HepG2 (cell line): ENCODE data around the gene MCF2L. TPM values are rescaled to one million over a fixed set of nuclear protein-coding genes. Genes with fewer than 3 reads are reported as not detected.

Experiments
- AKAP8 ChIP-seq: sonication (generic); formaldehyde crosslinking; IDR thresholded peaks from 2 replicates; pipeline ENCODE4 v1.5.1; 2020; ENCODE audit warnings: mild to moderate bottlenecking, missing genetic modification reagents
- CAMTA2 ChIP-seq: sonication (generic); formaldehyde crosslinking; IDR thresholded peaks from 2 replicates; pipeline ENCODE4 v1.4.0; 2020; ENCODE audit warnings: mild to moderate bottlenecking, missing genetic modification reagents, borderline replicate concordance
- DNMT3B ChIP-seq: conservative IDR thresholded peaks from 2 replicates; pipeline ENCODE4 v1.6.1; 2016; ENCODE audit warnings: missing biosample characterization, control low read depth
- HCFC1 ChIP-seq: fragments of 150-350 bp; IDR thresholded peaks from 2 replicates; pipeline ENCODE4 v1.6.1; 2014; ENCODE audit warnings: low read depth, low read length
- NBN ChIP-seq: fragments of 450-650 bp; conservative IDR thresholded peaks from 2 replicates; pipeline ENCODE4 v1.6.1; 2017
- POLR2AphosphoS5 ChIP-seq: IDR thresholded peaks from 2 replicates; pipeline ENCODE4 v1.6.1; 2012; ENCODE audit warnings: low read depth, low read length
- RBFOX2 ChIP-seq: fragments of 200-400 bp; formaldehyde crosslinking; IDR thresholded peaks from 2 replicates; pipeline ENCODE4 v1.6.1; 2017; ENCODE audit warnings: low read depth, mild to moderate bottlenecking, low read length
- SRSF4 ChIP-seq: fragments of 200-400 bp; formaldehyde crosslinking; IDR thresholded peaks from one replicate; pipeline ENCODE4 v1.6.1; 2018; ENCODE audit warnings: mild to moderate bottlenecking, low read depth, low read length, moderate library complexity; ENCODE audit not compliant: poor library complexity, severe bottlenecking
- TBX3 ChIP-seq: fragments of 450-650 bp; IDR thresholded peaks from 2 replicates; pipeline ENCODE4 v1.6.1; 2017; ENCODE audit warnings: antibody characterized with exemption, mild to moderate bottlenecking, inconsistent platforms, borderline replicate concordance
- ZFP41 ChIP-seq: sonication (generic); formaldehyde crosslinking; IDR thresholded peaks from 2 replicates; pipeline ENCODE4 v1.4.0; 2020; ENCODE audit warnings: mild to moderate bottlenecking, missing genetic modification reagents, borderline replicate concordance
- ZNF138 ChIP-seq: sonication (generic); formaldehyde crosslinking; IDR thresholded peaks from 2 replicates; pipeline ENCODE4 v1.5.0; 2020; ENCODE audit warnings: mild to moderate bottlenecking, low read depth, missing genetic modification reagents
- ZNF282 ChIP-seq: fragments of 450-650 bp; IDR thresholded peaks from 2 replicates; pipeline ENCODE4 v1.6.1; 2018; ENCODE audit not compliant: partially characterized antibody
- ZNF761 ChIP-seq: sonication (generic); formaldehyde crosslinking; conservative IDR thresholded peaks from 2 replicates; pipeline ENCODE4 v1.4.0; 2020; ENCODE audit warnings: mild to moderate bottlenecking, missing genetic modification reagents
- ZNF772 ChIP-seq: sonication (generic); formaldehyde crosslinking; IDR thresholded peaks from 2 replicates; pipeline ENCODE4 v1.5.0; 2020; ENCODE audit warnings: mild to moderate bottlenecking, missing genetic modification reagents
- ZNF891 ChIP-seq: sonication (generic); formaldehyde crosslinking; IDR thresholded peaks from 2 replicates; pipeline ENCODE4 v1.5.0; 2020; ENCODE audit warnings: mild to moderate bottlenecking, missing genetic modification reagents
- polyA plus RNA-seq, 8 experiments: library from polyadenylated mRNA; depleted of rRNA in 3 of 8; stranded (reverse) in 7 of 8; unstranded in 1 of 8; fragments of >200 nt; fragmentation: Illumina TruSeq in 4 of 8; extraction: Trizol in 4 of 8; gene quantifications; 2 replicates each; pipeline versions ENCODE4 v1.2.1 to v1.2.3, GENCODE V29; 2011 to 2016; ENCODE audit warnings: low read depth in 4 of 8, missing spikeins in 1 of 8, mixed read lengths in 1 of 8; ENCODE audit not compliant: insufficient read depth in 1 of 8
- total RNA-seq, 5 experiments: library from RNA; depleted of rRNA; stranded (reverse); fragments of >200 nt; fragmentation: Illumina TruSeq; extraction: Trizol; gene quantifications; 2 replicates each; pipeline ENCODE4 v1.2.3, GENCODE V29; 2016; ENCODE audit warnings: low read depth in 1 of 5
- TF ChIP-seq, protein P1 (sequence below): sonication (generic); formaldehyde crosslinking; IDR thresholded peaks from 2 replicates; pipeline ENCODE4 v1.4.0; 2020; ENCODE audit warnings: missing genetic modification reagents, borderline replicate concordance
- TF ChIP-seq, protein P2 (sequence below): sonication (generic); formaldehyde crosslinking; IDR thresholded peaks from 2 replicates; pipeline ENCODE4 v1.5.0; 2020; ENCODE audit warnings: missing genetic modification reagents
- TF ChIP-seq, protein P3 (sequence below): fragments of 450-650 bp; IDR thresholded peaks from 2 replicates; pipeline ENCODE4 v1.6.1; 2017
- TF ChIP-seq, protein P4 (sequence below): sonication (generic); formaldehyde crosslinking; IDR thresholded peaks from 2 replicates; pipeline ENCODE4 v1.8.0; 2022; ENCODE audit warnings: mild to moderate bottlenecking, missing genetic modification reagents, moderate library complexity
- TF ChIP-seq, protein P5 (sequence below): sonication (generic); formaldehyde crosslinking; IDR thresholded peaks from 2 replicates; pipeline ENCODE4 v1.9.0; 2022; ENCODE audit warnings: missing genetic modification reagents, mild to moderate bottlenecking, borderline replicate concordance

The MCF2L gene
- total and polyA plus RNA-seq, 2 of the 13 experiments (the other 11 are each of a cell fraction or from before 2014, with no cell fraction given): 19.4 to 28.4 TPM

DNA sequence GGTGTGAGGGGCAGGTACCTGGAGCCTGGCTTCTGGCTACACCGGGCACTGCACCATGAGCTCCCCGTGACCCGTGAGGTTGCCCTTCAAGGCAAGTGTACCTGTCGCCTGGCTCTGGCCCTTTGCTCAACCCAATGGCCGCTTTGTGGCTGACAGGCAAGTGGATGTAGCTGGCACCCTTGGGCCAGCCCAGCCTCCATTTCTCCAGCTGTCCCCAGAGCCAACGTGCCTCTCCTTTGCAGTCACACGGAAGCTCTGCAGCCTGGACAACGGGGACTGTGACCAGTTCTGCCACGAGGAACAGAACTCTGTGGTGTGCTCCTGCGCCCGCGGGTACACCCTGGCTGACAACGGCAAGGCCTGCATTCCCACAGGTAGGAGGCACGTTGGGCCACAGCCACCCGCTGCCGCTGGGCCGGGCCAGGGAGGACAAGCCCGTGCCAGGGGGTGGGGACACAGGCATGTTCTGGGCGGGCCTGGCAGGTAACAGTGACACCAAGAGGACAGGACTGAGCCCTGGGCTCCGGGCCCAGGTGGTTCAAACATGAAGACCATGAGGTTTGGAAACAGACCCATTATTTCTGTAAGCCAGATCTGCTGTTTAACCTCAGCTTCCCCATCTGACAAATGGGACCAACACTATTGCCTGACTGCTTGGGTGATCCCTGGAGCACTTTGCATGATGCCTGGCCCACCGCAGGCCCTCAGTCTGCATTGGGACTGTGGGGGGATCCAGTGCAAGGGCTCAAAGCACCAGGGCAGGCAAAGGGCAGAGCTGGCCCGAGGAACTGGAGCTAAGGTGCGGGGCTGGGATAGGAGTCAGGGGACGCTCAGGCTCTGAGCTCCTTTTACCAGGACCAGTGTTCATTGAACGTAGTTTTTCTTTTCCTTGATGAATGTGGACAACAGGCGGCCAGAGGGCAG lies 171.9 kb downstream of the MCF2L start (continued):
- TF ChIP-seq, protein P1, sequence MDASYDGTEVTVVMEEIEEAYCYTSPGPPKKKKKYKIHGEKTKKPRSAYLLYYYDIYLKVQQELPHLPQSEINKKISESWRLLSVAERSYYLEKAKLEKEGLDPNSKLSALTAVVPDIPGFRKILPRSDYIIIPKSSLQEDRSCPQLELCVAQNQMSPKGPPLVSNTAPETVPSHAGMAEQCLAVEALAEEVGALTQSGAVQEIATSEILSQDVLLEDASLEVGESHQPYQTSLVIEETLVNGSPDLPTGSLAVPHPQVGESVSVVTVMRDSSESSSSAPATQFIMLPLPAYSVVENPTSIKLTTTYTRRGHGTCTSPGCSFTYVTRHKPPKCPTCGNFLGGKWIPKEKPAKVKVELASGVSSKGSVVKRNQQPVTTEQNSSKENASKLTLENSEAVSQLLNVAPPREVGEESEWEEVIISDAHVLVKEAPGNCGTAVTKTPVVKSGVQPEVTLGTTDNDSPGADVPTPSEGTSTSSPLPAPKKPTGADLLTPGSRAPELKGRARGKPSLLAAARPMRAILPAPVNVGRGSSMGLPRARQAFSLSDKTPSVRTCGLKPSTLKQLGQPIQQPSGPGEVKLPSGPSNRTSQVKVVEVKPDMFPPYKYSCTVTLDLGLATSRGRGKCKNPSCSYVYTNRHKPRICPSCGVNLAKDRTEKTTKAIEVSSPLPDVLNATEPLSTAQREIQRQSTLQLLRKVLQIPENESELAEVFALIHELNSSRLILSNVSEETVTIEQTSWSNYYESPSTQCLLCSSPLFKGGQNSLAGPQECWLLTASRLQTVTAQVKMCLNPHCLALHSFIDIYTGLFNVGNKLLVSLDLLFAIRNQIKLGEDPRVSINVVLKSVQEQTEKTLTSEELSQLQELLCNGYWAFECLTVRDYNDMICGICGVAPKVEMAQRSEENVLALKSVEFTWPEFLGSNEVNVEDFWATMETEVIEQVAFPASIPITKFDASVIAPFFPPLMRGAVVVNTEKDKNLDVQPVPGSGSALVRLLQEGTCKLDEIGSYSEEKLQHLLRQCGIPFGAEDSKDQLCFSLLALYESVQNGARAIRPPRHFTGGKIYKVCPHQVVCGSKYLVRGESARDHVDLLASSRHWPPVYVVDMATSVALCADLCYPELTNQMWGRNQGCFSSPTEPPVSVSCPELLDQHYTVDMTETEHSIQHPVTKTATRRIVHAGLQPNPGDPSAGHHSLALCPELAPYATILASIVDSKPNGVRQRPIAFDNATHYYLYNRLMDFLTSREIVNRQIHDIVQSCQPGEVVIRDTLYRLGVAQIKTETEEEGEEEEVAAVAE (CRISPR knock-in tag): no peak
- TF ChIP-seq CAMTA2 (CRISPR knock-in tag) (no peak), AKAP8 (CRISPR knock-in tag) (no peak; the same call in 1 of the 2 replicates), NBN (no peak), RBFOX2 (0 out of 2 replicates have a peak, but pooled peaks have one; percentile 27), POLR2AphosphoS5 (no peak), SRSF4 (no peak), ZNF138 (no peak), ZFP41 (no peak), ZNF891 (CRISPR knock-in tag) (no peak), TBX3 (no peak), ZNF761 (CRISPR knock-in tag) (no peak), HCFC1 (no peak), ZNF772 (CRISPR knock-in tag) (peak; percentile 34; the same call in 1 of the 2 replicates), DNMT3B (CRISPR knock-in tag) (no peak), ZNF282 (no peak)
- TF ChIP-seq, protein P2, sequence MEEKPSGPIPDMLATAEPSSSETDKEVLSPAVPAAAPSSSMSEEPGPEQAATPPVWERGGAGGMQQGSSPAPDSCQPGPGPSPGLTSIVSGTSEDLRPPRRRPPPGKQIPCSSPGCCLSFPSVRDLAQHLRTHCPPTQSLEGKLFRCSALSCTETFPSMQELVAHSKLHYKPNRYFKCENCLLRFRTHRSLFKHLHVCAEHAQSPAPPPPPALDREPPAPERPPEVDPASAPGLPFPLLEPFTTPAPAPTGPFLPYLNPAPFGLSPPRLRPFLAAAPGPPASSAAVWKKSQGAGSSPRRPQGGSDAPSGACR: no peak
- TF ChIP-seq, protein P3, sequence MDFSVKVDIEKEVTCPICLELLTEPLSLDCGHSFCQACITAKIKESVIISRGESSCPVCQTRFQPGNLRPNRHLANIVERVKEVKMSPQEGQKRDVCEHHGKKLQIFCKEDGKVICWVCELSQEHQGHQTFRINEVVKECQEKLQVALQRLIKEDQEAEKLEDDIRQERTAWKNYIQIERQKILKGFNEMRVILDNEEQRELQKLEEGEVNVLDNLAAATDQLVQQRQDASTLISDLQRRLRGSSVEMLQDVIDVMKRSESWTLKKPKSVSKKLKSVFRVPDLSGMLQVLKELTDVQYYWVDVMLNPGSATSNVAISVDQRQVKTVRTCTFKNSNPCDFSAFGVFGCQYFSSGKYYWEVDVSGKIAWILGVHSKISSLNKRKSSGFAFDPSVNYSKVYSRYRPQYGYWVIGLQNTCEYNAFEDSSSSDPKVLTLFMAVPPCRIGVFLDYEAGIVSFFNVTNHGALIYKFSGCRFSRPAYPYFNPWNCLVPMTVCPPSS: no peak
- TF ChIP-seq, protein P4, sequence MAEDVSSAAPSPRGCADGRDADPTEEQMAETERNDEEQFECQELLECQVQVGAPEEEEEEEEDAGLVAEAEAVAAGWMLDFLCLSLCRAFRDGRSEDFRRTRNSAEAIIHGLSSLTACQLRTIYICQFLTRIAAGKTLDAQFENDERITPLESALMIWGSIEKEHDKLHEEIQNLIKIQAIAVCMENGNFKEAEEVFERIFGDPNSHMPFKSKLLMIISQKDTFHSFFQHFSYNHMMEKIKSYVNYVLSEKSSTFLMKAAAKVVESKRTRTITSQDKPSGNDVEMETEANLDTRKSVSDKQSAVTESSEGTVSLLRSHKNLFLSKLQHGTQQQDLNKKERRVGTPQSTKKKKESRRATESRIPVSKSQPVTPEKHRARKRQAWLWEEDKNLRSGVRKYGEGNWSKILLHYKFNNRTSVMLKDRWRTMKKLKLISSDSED (CRISPR knock-in tag): peak; percentile 52; the same call in 1 of the 2 replicates
- TF ChIP-seq, protein P5, sequence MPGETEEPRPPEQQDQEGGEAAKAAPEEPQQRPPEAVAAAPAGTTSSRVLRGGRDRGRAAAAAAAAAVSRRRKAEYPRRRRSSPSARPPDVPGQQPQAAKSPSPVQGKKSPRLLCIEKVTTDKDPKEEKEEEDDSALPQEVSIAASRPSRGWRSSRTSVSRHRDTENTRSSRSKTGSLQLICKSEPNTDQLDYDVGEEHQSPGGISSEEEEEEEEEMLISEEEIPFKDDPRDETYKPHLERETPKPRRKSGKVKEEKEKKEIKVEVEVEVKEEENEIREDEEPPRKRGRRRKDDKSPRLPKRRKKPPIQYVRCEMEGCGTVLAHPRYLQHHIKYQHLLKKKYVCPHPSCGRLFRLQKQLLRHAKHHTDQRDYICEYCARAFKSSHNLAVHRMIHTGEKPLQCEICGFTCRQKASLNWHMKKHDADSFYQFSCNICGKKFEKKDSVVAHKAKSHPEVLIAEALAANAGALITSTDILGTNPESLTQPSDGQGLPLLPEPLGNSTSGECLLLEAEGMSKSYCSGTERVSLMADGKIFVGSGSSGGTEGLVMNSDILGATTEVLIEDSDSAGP (CRISPR knock-in tag): peak; percentile 34; the same call in 1 of the 2 replicates
